Activated T-cell treated with anti-CD3 and anti-CD28 coated beads for 48 hours (primary cell): ENCODE data around the gene CYS1.
"Not testable (repeated sequence)": the region's sequence is repeated elsewhere in the genome, so short reads cannot be mapped to it uniquely, and the experiment has no call there.

Experiments
- DNase-seq: peaks from one replicate; pipeline ENCODE4 v3.0.0-alpha.2; 2020; ENCODE audit warnings: low read depth

CYS1 gene

DNA sequence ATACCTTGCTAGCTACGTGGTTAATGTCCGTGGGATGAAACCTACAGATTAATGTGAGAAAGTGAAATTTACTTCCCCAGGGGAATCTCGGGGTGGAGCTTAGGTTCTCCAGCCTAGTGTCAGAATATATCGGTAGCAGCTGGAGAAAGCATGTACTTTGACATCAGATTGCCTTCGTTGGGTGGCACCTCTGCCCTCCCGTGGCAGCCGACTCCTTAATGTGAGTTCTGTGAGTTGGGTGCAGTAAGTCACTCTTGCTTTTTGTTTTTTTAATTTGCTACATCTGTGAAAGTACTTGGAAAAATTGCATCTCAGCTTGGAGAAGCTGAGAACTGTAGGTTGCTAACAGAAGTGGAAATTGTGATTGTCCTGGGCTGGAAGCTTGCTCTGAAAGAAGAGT is 33.3 kb downstream of the CYS1 start:
- no peak for DNase-seq

DNA sequence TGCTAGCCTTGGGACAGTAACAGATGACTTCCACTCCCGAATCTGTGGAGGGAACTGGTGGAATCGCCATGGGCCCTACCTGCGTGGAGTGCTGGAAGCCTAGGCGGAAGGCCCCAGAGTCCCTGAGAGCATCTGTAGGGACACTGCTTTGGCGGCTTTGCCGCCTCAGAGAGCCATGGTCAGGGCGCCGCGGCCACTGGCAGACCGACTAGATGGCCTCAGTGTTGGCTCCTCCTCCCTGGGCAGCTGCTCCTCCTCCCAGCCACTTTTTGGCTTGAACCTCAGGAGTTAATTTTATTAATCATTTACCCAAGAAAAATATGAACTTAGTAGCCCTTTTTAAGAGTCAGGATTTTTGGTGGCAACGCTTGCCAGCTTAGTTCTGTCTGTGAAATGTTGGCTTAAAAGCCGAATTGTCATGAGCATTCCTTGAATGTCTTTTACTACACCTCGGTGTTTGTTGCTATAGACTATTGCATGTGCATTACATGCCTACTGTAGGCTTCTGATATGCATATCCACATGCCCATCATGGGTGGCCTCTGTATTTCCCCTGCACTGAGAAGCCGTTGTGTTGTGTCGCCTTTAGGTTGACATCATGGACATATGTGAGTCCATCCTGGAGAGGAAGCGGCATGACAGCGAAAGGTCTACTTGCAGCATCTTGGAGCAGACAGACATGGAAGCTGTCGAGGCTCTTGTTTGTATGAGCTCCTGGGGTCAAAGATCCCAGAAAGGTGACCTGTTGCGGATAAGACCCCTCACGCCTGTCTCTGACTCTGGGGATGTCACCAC is 34.5 kb downstream of the CYS1 start:
- no peak for DNase-seq

- DNase-seq = peak; percentile 96
These were observed 36.2 kb downstream of the CYS1 start for GRCh38 chr2:10043906-10044601.

DNA sequence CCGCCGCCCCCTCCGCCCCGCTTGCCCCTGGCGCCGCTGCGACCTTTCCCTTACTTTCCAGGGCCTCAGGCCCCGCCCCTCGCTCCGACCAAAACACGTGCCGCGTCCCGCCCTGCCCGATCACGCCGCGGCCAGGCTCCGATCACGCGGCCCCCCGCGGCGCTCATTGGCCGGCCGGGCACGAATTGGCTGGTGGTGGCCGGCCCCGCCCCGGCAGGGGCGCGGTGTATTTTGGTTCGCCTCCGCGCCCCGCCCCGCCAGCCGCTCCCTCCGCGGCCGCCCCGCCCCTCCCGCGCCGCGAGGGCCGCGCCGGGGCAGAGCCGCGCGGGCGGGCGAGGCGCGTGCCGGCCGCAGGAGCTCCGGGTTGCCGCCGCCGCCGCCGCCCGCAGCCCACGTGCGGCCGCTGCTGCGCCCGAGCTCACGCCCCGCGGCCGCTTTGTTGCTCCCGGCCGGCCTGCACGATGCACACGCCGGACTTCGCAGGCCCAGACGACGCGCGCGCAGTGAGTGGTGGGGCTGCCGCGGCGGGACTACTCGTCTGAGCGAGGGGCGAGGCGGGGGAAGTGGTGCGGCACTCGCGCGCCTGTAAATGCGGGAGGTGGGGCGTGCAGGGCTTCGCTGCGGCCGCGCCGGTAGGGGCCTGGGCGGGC is 36.8 kb downstream of the CYS1 start, which contains the start of gene KLF11:
Gene KLF11, plus strand, starts transcription at position 295 of the 650 bp plus-strand sequence. Its CDS starts 167 bp downstream, at position 462.
- DNase-seq = peak; percentile 73

DNA sequence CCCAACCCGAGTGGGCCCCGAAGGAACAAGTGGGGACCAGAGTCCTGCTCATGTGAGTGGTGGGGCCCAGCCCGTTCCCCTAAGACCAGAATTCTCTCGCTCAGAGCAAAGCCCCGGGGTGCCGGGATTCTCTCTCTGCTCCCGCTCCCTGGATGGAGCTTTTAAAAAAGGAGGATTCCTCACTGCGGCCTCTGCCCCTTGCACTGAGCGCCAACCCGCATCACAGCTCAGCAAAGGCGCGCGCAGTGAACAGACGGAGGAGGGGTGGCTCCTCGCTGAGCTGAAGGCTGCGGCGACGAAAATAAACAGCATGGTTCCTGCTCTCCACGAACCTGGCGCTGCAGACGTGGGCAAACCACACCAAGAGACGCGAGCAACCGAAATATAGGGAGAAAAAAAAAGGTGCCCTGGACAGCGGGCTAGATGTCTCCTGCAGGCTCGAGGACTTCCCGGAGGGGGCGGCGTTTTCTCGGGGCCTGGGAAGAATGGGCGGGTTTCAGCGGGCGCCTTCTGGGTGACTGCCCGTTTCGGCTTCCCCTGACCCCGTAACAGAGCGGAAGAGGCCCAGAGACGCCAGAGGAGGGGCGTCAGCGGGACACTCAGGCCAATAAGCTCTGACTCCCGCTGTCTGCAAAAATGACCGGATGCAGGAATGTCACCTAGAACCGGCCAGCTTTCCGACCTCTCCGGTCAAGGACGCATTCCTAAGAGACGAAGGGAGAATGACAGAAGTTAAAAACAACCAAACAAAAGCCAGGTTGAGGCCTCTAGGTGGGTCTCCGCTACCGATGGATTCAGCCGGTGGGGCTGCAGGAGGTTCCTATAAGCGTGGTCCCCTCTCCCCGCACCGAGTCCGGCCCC is 37.7 kb downstream of the CYS1 start:
- DNase-seq = no peak

GRCh38 chr2:10041711-10042110 is 38.5 kb downstream of the CYS1 start:
- no peak for DNase-seq

GRCh38 chr2:10039658-10040410 is 40.4 kb downstream of the CYS1 start:
- DNase-seq = no peak

DNA sequence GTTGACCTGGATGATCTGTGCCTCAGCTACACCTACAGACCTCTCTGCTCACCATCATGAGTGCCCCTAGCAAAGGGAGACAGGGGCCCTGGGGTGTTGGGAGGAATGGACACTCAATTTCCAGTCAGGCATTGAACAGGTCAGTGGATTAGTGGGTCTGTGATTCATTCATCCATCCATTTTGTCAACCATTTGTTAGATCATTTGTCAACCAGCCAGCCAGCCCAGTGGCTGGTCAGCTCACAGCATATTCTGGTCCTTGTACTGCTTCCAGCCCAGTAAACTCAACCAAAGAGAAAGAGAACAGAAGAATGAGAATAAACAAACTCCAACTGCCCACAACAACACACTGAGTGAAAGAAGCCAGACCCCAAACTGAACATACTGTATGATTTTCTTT is 41.5 kb downstream of the CYS1 start:
- DNase-seq = no peak

DNA sequence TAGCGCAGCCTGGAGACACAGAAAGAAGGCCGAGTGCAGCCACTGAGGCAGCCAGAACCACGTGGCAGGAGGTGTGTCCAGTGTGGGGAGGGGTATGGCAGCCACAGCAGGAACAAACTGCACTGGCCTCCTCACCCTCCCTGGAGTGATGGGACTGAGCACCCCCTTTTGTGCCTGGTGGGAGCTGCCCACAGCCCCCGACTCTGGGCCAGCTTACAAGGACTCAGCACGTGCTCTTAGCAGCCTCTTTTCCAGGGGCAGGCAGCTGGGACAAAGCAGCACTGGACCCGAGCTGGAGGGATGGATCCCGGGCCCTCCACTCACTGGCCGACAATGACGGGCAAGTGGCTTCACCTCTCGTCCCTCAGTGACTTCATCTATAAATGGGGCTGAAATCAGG is 42.1 kb downstream of the CYS1 start:
- no peak for DNase-seq

- peak; percentile 38 for DNase-seq
These were observed 43.9 kb downstream of the CYS1 start for GRCh38 chr2:10036095-10036884.

- no peak for DNase-seq
These were observed 44.6 kb downstream of the CYS1 start for GRCh38 chr2:10035633-10036032.

- no peak for DNase-seq
These were observed 45.2 kb downstream of the CYS1 start for GRCh38 chr2:10035053-10035422.

DNA sequence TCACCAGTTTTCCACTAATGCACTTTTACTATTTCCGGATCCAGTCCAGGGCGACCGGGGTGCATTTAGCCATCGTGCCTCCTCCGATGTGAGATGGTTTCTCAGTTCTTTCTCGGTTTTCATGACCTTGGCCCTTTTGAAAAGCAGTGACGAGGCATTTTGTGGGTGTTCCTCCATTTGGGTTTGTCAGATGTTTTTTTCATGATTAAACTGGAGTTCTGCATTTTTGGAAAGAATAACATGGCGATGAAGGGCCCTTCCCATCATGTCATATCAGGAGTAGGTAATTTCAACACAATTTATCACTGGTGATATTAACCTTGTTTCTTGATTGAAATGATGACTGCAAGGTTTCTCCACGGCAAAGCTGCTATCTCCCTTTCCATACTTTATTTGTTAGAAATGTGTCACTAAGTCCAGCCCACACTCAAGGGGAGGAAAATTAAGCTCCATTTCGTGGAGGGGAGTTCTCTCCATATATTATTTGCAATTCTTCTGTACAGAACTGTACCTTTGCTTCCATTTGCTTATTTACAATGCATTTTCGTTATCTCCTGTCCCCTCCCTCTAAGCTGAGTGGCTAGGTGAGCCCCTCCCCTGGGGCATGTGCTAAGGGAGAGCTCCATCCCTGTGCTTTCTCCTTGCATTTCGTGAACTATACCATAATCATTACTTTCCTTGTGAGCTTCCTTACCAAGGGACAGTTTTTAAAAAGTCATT is 45.7 kb downstream of the CYS1 start:
- DNase-seq = no peak

DNA sequence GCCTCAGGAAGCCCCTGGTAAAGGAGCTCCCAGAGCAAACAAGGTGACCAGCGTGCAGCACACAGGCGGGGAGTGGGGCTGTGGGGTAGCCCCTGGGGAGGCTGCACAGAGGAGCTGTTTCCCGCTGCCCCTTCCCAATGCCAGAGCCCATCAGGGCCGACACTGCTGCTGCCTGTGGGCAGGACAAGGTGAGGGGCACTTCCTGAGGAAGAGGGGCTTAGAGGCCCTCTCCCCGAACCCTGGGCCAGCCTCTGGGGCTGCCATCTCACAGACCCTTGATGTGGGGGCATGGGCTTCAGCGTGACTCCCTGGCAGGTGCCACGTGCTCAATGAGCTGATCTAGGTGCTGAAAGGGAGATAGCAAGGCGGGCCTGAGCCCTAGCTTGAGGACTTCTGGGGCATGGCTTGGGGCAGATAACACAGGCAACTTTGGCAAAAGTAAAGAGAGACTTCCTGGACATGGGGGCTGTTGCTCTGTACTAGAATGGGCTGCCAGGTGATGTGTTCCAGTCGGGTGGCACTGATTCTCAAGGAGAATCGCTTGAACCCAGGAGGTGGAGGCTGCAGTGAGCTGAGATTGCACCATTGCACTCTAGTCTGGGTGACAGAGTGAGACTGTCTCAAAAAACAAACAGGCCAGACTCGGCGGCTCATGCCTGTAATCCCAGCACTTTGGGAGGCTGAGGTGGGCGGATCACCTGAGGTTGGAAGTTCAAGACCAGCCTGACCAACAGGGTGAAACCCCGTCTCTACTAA is 46.8 kb downstream of the CYS1 start:
- DNase-seq = no peak

DNA sequence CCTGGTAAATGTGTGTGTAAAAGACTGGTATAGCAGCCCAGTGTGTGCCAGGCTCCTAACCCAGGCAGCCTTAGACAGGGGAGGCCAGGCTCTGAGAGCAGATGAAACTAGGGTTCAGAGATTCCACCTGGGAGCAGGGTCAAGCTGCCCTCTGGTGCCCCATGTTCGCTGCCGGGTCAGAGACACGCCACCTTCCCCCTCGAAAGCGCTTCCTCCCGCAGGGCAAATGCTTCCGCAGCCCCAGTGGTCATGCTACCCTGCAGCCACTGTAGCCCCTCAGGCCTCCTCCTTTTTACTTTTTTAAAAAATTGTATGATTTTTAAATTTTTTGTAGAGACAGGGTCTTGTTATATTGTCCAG is 47.5 kb downstream of the CYS1 start:
- DNase-seq = no peak

GRCh38 chr2:10031886-10032745 is 48.1 kb downstream of the CYS1 start:
- DNase-seq = no peak

GRCh38 chr2:10030798-10031197 is 49.4 kb downstream of the CYS1 start:
- not testable (repeated sequence) for DNase-seq

GRCh38 chr2:10030311-10030736 is 49.9 kb downstream of the CYS1 start:
- no peak for DNase-seq
